ENCODE data around the gene GLRX. TPM values are rescaled to one million over a fixed set of nuclear protein-coding genes. Genes with fewer than 3 reads are reported as not detected.

Gene GLRX
- total and polyA plus RNA-seq, 2 of the 13 experiments (the other 11 are each of a cell fraction or from before 2014, with no cell fraction given) = 63.8 to 499 TPM

- H3K79me2 ChIP-seq (ENCODE audit: insufficient read depth, low read length) = peaks cover 53% of the 10 kb centered on the region
- BruUV-seq (replicated peaks) = TSS peak; percentile 6
- no peaks in the 10 kb centered on the region; a peak in 1 of 5 replicates for H3K27me3 ChIP-seq (ENCODE audit: control insufficient read depth in 1 of 2, insufficient read depth in 2 of 2, low read length in 2 of 2)
- DNase-seq (ENCODE audit: low spot score) (no peak), ATAC-seq (no peak), FAIRE-seq (no peak)
- H3K4me3 ChIP-seq (replicated peaks in 1 of 3; ENCODE audit: insufficient read depth in 1 of 3, low read depth in 2 of 3, low read length in 3 of 3) = peak overlapping the region; percentile 23 to 35 (median 34); a peak in 5 of 6 replicates
- intact Hi-C loops (cut with micrococcal nuclease; ENCODE audit: unreplicated experiment) (no loop called here), in situ Hi-C loops (cut with HindIII; ENCODE audit: extremely low pct_ligation_motif_present, low pct_unique_long_range_greater_than_20kb) (no loop called here)
- peak overlapping the region; percentile 94 for H3K4me2 ChIP-seq (ENCODE audit: low read depth, low read length)
- TF ChIP-seq TERF1 (CRISPR knock-in tag; IDR thresholded peaks at IDR 0.05) = no peak
- TF ChIP-seq RBFOX2 (IDR thresholded peaks at IDR 0.05; ENCODE audit: low read depth, low read length) = peak; percentile 37; the same call in 1 of the 2 replicates
- 0 out of 2 replicates have a peak, but pooled peaks have one; percentile 30 for TF ChIP-seq POGZ (CRISPR knock-in tag; IDR thresholded peaks at IDR 0.05)
- TF ChIP-seq PPARG (CRISPR knock-in tag; conservative IDR thresholded peaks at IDR 0.05) = peak; percentile 77
- TF ChIP-seq ZNF740 (CRISPR knock-in tag; IDR thresholded peaks at IDR 0.05) = no peak
- no peak for TF ChIP-seq ZNF660 (CRISPR knock-in tag; IDR thresholded peaks at IDR 0.05; ENCODE audit: borderline replicate concordance, low read depth)
- 0 out of 2 replicates have a peak, but pooled peaks have one; percentile 51 for TF ChIP-seq ZMYM3 (CRISPR knock-in tag; IDR thresholded peaks at IDR 0.05)
- no peak for TF ChIP-seq TCF12 (IDR thresholded peaks at IDR 0.05)
- TF ChIP-seq TCF12 (CRISPR knock-in tag; IDR thresholded peaks at IDR 0.05) = no peak
- TF ChIP-seq ZBTB38 (CRISPR knock-in tag; IDR thresholded peaks at IDR 0.05) = peak; percentile 43; the same call in 1 of the 2 replicates
- peak; percentile 65; the same call in 1 of the 2 replicates for TF ChIP-seq RXRB (CRISPR knock-in tag; IDR thresholded peaks at IDR 0.05; ENCODE audit: borderline replicate concordance)
- 0 out of 2 replicates have a peak, but pooled peaks have one; percentile 28 for TF ChIP-seq KDM1A (CRISPR knock-in tag; IDR thresholded peaks at IDR 0.05)
- no peak for TF ChIP-seq ZNF607 (CRISPR knock-in tag; IDR thresholded peaks at IDR 0.05; ENCODE audit: borderline replicate concordance)
- TF ChIP-seq THAP7 (CRISPR knock-in tag; IDR thresholded peaks at IDR 0.05) = no peak
- no peak for TF ChIP-seq ZNF280D (CRISPR knock-in tag; IDR thresholded peaks at IDR 0.05)
- TF ChIP-seq ZNF160 (CRISPR knock-in tag; IDR thresholded peaks at IDR 0.05) = no peak
- TF ChIP-seq CENPX (CRISPR knock-in tag; IDR thresholded peaks at IDR 0.05) = no peak
- 68% methylated on average over 14 of the region's 14 CpGs for WGBS (ENCODE audit: low lambda C conversion rate)
- peaks cover 61% of the 10 kb centered on the region for H3K4me1 ChIP-seq (ENCODE audit: insufficient read depth, low read length)
- ChIA-PET POLR2A (interaction anchor here (0.7 to 1.2 kb wide), 2 partner anchors 8 to 15 kb away, joined by 3 to 5 read pairs; no protein-coding TSS in a partner anchor), CTCF (ENCODE audit: low intra/inter-chr PET ratio, low total read pairs) (no interaction called here)
- H4K20me1 ChIP-seq (ENCODE audit: insufficient read depth, low read length) = peaks cover 27% of the 10 kb centered on the region
- peaks cover 18 to 39% of the 10 kb centered on the region in 2 experiments for H3K36me3 ChIP-seq (replicated peaks in 1 of 2; ENCODE audit: control insufficient read depth in 1 of 2, insufficient read depth in 2 of 2, low read length in 2 of 2)
- H3K9me3 ChIP-seq (ENCODE audit: low read length) = no peaks in the 10 kb centered on the region
- peak overlapping the region; percentile 4; the same call in 1 of the 2 replicates for H3K9ac ChIP-seq (ENCODE audit: insufficient read depth, low read depth, low read length)
- H2AFZ ChIP-seq (ENCODE audit: low read length) = no peak overlapping the region
- H3K27ac ChIP-seq (ENCODE audit: extremely low read length, insufficient read depth, low read length) = no peak overlapping the region
Measured at GRCh38 chr5:95818181-95819147, 4.1 kb downstream of the GLRX start.

All from HepG2 (cell line).